Thymus (tissue), 11 donors: Measurements from ENCODE around the gene UMAD1. TPM values are rescaled to one million over a fixed set of nuclear protein-coding genes. Genes with fewer than 3 reads are reported as not detected.

Experiments used
- DNase-seq, 9 donors: peaks; one replicate each; pipeline ENCODE4 v3.0.0-alpha.2; 2013; ENCODE audit warnings: low spot score in 9 of 9, low read depth in 6 of 9, missing footprints in 1 of 9
- H3K27ac ChIP-seq, 2 donors: one replicate each; pipeline ENCODE4 v1.5.1; 2013; ENCODE audit warnings: control low read depth in 1 of 2, low read depth in 1 of 2, low read length in 1 of 2, mild to moderate bottlenecking in 1 of 2, moderate library complexity in 1 of 2
- H3K27me3 ChIP-seq, 2 donors: one replicate each; pipeline ENCODE4 v1.5.1; 2013; ENCODE audit warnings: low read length in 1 of 2; ENCODE audit not compliant: control insufficient read depth in 2 of 2, insufficient read depth in 1 of 2
- H3K36me3 ChIP-seq, 2 donors: one replicate each; pipeline ENCODE4 v1.5.1; 2013; ENCODE audit warnings: low read length in 1 of 2, mild to moderate bottlenecking in 1 of 2, moderate library complexity in 1 of 2; ENCODE audit not compliant: control insufficient read depth in 2 of 2, insufficient read depth in 2 of 2
- H3K4me1 ChIP-seq, 2 donors: one replicate each; pipeline ENCODE4 v1.5.1; 2013; ENCODE audit warnings: low read length in 2 of 2; ENCODE audit not compliant: control insufficient read depth in 2 of 2, insufficient read depth in 2 of 2
- H3K4me3 ChIP-seq, 2 donors: one replicate each; pipeline ENCODE4 v1.5.1; 2013; ENCODE audit warnings: low read length in 2 of 2, control low read depth in 1 of 2, mild to moderate bottlenecking in 1 of 2
- H3K9me3 ChIP-seq, 2 donors: one replicate each; pipeline ENCODE4 v1.5.1; 2013; ENCODE audit warnings: low read length in 1 of 2, mild to moderate bottlenecking in 1 of 2; ENCODE audit not compliant: control insufficient read depth in 2 of 2, insufficient read depth in 1 of 2
- WGBS: extraction: QIAGEN DNeasy Blood & Tissue Kit; methylation state at CpG from one replicate; pipeline ENCODE4 v1.1.7; 2013; 5-methylcytosine and 5-hydroxymethylcytosine counted together
- polyA plus RNA-seq: library from polyadenylated mRNA; stranded (reverse); fragments of 200-250 nt; gene quantifications from one replicate; pipeline ENCODE4 v1.2.3, GENCODE V29; 2013
- total RNA-seq: library from RNA; stranded (reverse); fragments of 120-200 nt; gene quantifications from one replicate; pipeline ENCODE4 v1.2.4, GENCODE V29; 2013
- donor health status: healthy.

Gene UMAD1
- total and polyA plus RNA-seq, 2 donors, result 15.7 to 21.9 TPM

DNA sequence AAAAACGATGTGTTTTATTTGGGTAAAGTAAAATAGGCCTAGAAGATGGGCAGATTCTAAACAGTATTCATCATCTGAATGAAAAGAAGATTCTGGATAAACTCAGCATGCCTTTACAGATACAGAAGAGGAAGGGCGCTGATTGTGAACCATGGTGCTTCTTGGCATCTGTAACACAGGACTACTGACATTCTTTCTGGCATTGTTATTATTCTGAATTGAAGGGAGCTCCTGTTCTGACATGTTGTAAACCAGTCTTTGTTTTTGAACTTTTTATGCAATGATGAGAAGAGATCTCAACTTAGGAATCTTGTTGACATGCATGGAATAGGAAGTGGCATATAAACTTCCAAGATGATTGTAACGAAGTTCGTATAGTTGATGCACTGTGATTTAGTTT is 64.3 kb downstream of the UMAD1 start:
- peaks cover 0 to 4% of the 10 kb centered on the region in 2 donors for H3K4me1 ChIP-seq
- no peak overlapping the region for H3K27ac ChIP-seq
- no peaks in the 10 kb centered on the region for H3K27me3 ChIP-seq
- H3K36me3 ChIP-seq, result no peaks in the 10 kb centered on the region
- no peak for DNase-seq
- no peak overlapping the region for H3K4me3 ChIP-seq
- H3K9me3 ChIP-seq, result no peaks in the 10 kb centered on the region
- WGBS, result 92% methylated on average over 4 of the region's 4 CpGs

DNA sequence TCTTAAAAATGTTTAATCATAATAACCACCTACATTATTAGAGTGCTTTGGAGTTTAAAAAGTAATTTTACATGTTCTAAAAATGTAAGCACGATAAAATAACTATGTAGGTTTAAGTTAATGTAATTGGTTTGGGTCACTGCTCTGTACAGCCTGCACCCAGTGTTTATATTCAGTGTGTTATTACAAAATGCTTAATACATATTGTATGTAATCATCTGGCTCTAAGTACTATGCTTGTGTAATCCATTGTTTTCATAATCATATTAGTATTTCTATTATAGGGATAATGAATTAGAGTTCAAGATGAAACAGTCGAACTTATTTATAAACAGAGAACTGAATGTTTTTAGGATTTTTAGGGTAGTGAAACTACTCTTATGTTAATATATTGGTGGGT is 64.8 kb downstream of the UMAD1 start:
- H3K4me1 ChIP-seq, result peaks cover 0 to 4% of the 10 kb centered on the region in 2 donors
- H3K27me3 ChIP-seq, result no peaks in the 10 kb centered on the region
- H3K4me3 ChIP-seq, result no peak overlapping the region
- H3K27ac ChIP-seq, result no peak overlapping the region
- DNase-seq, result no peak
- no peaks in the 10 kb centered on the region for H3K9me3 ChIP-seq
- H3K36me3 ChIP-seq, result no peaks in the 10 kb centered on the region
- 98% methylated on average over 2 of the region's 2 CpGs for WGBS

DNA sequence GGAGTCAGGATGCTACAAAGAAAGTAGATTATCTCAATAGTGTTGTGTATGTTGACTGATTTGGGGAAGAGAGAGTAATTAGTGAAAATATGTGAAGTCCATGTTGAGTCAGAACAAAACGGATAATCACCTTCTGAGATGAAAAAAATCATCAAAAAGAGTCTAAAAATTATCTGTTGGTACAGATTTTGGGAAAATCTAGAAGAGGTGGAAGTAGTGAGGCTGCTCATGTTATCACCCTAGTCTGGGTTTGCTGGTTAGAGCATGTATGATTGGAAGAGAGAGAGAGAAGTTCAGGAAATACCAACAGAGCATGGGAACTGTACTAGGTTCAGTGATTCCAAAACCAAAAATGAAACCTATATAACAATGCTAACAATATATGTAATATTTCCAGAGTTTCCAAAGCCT is 65.6 kb downstream of the UMAD1 start:
- WGBS, result 97% methylated on average over 1 of the region's 1 CpG
- peaks cover 0 to 4% of the 10 kb centered on the region in 2 donors for H3K4me1 ChIP-seq

DNA sequence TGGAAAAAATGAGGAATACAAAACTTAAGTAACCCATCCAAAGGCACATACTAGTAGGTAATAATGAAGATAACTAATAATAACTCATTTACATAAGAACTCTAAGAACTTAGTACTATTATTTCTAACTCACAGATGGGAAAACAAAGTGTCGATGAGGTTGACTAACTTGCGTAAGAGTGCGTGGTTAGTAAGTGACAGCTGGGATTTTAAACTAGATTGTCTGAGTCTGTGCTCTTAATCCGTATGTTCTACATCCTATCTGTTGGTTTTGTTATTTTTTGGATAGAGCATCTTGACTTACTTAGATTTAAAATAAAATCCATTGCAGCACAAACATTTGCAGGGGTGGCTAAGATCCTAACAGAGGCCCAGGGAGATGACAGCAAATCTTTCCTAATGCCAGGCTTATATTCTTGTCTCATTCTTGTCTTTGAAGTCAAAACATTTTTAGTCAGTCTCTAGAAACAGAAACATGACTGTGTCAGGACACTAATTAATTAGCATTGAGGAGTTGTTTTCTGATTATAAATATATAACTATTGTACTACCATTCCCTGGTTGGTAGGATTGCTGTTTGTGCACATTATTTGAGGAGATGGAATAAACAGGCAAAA is 66.1 kb downstream of the UMAD1 start:
- Histone ChIP-seq H3K27ac (no peak overlapping the region), H3K4me3 (no peak overlapping the region), H3K27me3 (no peaks in the 10 kb centered on the region), H3K36me3 (no peaks in the 10 kb centered on the region), H3K4me1 (peaks cover 0 to 4% of the 10 kb centered on the region in 2 donors), H3K9me3 (no peaks in the 10 kb centered on the region)
- no peak for DNase-seq
- WGBS, result 93% methylated on average over 4 of the region's 4 CpGs

More for the DNA sequence above, 65.6 kb downstream of the UMAD1 start:
- Histone ChIP-seq H3K4me3 (no peak overlapping the region), H3K36me3 (no peaks in the 10 kb centered on the region), H3K27me3 (no peaks in the 10 kb centered on the region), H3K27ac (no peak overlapping the region), H3K9me3 (no peaks in the 10 kb centered on the region)
- DNase-seq, result no peak

DNA sequence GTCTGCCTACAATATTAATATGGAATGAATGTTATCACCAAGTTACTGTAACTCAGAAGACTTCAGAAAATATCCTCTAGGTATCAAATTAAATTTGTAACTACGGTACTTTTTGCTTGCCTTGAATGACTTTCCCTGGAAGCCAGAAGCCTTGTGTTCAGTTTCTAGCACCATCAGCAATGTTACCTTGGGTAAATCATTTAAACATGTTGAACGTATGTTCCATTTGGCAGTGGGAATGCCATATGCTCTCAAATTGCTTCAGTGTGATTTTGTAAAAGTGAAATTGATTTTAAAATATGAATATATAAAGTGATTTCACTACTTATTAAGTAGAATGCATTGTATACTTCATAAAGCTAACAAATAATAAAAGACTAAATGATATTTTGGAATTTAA is 66.7 kb downstream of the UMAD1 start:
- Histone ChIP-seq H3K9me3 (no peaks in the 10 kb centered on the region), H3K27ac (no peak overlapping the region), H3K36me3 (no peaks in the 10 kb centered on the region), H3K27me3 (no peaks in the 10 kb centered on the region), H3K4me3 (no peak overlapping the region), H3K4me1 (peaks cover 0 to 4% of the 10 kb centered on the region in 2 donors)
- 97% methylated on average over 2 of the region's 2 CpGs for WGBS
- DNase-seq, result no peak

DNA sequence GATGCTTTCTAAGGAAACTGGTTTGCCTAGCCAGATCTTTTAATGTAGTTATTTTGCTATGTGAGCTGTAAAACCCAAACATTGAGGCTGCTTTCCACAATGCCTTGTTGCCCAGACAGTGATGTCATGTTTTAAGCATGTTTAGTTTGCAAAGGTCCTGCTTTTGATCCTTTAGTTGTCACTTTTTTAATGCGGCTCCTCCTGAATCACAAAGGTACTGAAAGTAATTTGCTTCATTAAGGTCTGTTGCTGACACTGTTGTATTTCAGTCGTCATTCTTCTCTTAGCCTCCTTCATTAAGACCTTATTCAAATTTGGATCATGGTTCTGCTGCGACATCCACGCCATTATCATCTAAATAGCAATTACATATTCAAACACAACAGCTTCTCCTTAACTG is 67.3 kb downstream of the UMAD1 start:
- Histone ChIP-seq H3K27me3 (no peaks in the 10 kb centered on the region), H3K9me3 (no peaks in the 10 kb centered on the region), H3K27ac (no peak overlapping the region), H3K4me3 (no peak overlapping the region), H3K4me1 (peaks cover 0 to 4% of the 10 kb centered on the region in 2 donors), H3K36me3 (no peaks in the 10 kb centered on the region)
- no peak for DNase-seq
- WGBS, result 98% methylated on average over 4 of the region's 4 CpGs

DNA sequence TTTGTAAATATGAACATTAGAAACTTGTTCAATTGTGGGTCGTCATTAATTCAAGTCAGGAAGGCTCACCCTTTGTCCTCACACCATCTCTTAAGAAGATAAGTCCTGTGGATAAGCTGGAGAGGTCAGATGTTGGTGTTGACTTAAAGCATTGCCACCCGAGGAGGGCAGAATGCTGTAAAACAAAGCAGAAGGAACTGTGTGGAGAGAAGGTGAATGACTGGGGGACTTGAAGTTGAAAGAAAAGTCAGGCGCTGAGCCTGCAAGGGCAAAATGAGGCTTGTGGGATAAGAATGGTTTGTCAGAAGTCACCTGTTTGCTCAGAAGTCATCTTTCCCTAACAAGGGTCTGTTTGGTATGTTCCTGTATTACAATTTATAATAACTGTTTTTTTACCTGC is 68.7 kb downstream of the UMAD1 start:
- Histone ChIP-seq H3K4me3 (no peak overlapping the region), H3K36me3 (no peaks in the 10 kb centered on the region), H3K9me3 (no peaks in the 10 kb centered on the region), H3K27ac (peak overlapping the region in 1 of 2 donors; percentile 86), H3K4me1 (peaks cover 0 to 7% of the 10 kb centered on the region in 2 donors), H3K27me3 (no peaks in the 10 kb centered on the region)
- WGBS, result 36% methylated on average over 3 of the region's 3 CpGs
- DNase-seq, result peak in 5 of 9 donors; percentile 57 to 84 (median 66)

DNA sequence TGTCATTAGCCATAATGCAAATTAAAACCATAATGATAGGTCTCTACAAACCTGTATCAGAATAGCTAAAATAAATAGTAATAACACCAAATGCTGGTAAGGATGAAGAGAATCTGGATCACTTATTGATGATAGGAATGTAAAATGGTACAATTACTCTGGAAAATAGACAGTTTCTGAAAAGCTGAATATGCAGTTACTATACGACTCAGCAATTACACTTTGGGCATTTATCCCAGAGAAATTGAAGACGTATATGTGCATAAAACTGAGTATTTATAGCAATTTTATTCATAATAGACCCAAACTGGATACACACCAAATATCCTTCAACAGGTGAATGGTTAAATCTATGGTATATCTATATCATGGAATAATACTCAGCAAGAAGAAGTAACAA is 69.9 kb downstream of the UMAD1 start:
- H3K9me3 ChIP-seq, result no peaks in the 10 kb centered on the region
- H3K27me3 ChIP-seq, result no peaks in the 10 kb centered on the region
- H3K4me1 ChIP-seq, result peaks cover 0 to 7% of the 10 kb centered on the region in 2 donors
- H3K4me3 ChIP-seq, result no peak overlapping the region
- DNase-seq, result no peak
- no peaks in the 10 kb centered on the region for H3K36me3 ChIP-seq
- peak overlapping the region in 1 of 2 donors; percentile 86 for H3K27ac ChIP-seq
- WGBS, result 95% methylated on average over 2 of the region's 2 CpGs

DNA sequence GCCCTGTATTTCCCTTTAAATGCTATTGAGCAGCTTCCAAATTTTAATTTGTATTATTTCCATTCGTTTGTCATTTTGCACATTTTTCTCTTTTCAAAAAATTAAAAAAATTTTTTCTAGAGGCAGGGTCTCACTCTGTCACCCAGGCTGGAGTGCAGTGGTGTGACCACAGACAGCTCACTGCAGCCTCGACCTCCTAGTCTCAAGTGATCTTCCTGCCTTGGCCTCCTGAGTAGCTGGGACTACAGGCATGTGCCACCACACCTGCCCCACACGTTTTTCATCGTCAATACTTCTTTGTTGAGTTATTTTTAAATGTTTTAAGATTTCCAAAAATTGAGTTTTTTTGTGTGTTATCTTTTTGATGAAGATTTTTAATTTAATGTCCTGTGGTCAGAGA is 73.2 kb downstream of the UMAD1 start:
- 84% methylated on average over 4 of the region's 4 CpGs for WGBS
- peaks cover 0 to 7% of the 10 kb centered on the region in 2 donors for H3K4me1 ChIP-seq
- H3K36me3 ChIP-seq, result no peaks in the 10 kb centered on the region
- H3K9me3 ChIP-seq, result peaks cover 1 to 11% of the 10 kb centered on the region in 2 donors
- no peak overlapping the region for H3K4me3 ChIP-seq
- no peak overlapping the region for H3K27ac ChIP-seq
- DNase-seq, result no peak
- H3K27me3 ChIP-seq, result no peaks in the 10 kb centered on the region
